OCI-LY1 (cell line): ENCODE measurements around the gene SSBP3.

ENCODE experiments used
- H2AFZ ChIP-seq: fragments of 200-600 bp; sonication (generic), shearing (Covaris generic); 2 replicates; pipeline ENCODE4 v1.6.0; 2014; ENCODE audit warnings: antibody characterized with exemption, mild to moderate bottlenecking, low read length
- H3F3A ChIP-seq: fragments of 200-600 bp; sonication (generic), shearing (Covaris generic); 2 replicates; pipeline ENCODE4 v1.6.0; 2014; ENCODE audit warnings: mild to moderate bottlenecking, antibody characterized with exemption, low read length, moderate library complexity; ENCODE audit not compliant: insufficient read depth
- H3K27ac ChIP-seq: fragments of 200-600 bp; sonication (generic); 2 replicates; pipeline ENCODE4 v1.5.1; 2014; ENCODE audit warnings: low read length, mixed run types, mild to moderate bottlenecking, low read depth; ENCODE audit not compliant: poor library complexity, severe bottlenecking
- H3K27me3 ChIP-seq: fragments of 200-600 bp; sonication (generic); 2 replicates; pipeline ENCODE4 v1.6.0; 2014; ENCODE audit warnings: antibody characterized with exemption, mild to moderate bottlenecking, low read length, moderate library complexity; ENCODE audit not compliant: insufficient read depth
- H3K36me3 ChIP-seq: fragments of 200-600 bp; sonication (generic); 2 replicates; pipeline ENCODE4 v1.6.1; 2014; ENCODE audit warnings: mild to moderate bottlenecking, antibody characterized with exemption, low read length, moderate library complexity, mixed read lengths; ENCODE audit not compliant: insufficient read depth
- H3K4me1 ChIP-seq: fragments of 200-600 bp; sonication (generic); 2 replicates; pipeline ENCODE4 v1.5.1; 2014; ENCODE audit warnings: mild to moderate bottlenecking, low read length, moderate library complexity; ENCODE audit not compliant: insufficient read depth, severe bottlenecking
- H3K4me2 ChIP-seq: fragments of 200-600 bp; sonication (generic), shearing (Covaris generic); 2 replicates; pipeline ENCODE4 v1.6.1; 2014; ENCODE audit warnings: low read length
- H3K4me3 ChIP-seq: fragments of 200-600 bp; sonication (generic); 2 replicates; pipeline ENCODE4 v1.5.1; 2014; ENCODE audit warnings: low read length, low read depth, mild to moderate bottlenecking, mixed read lengths; ENCODE audit not compliant: poor library complexity, severe bottlenecking
- H3K79me2 ChIP-seq: fragments of 200-600 bp; shearing (Covaris generic); 2 replicates; pipeline ENCODE4 v1.6.1; 2016; ENCODE audit warnings: mixed run types, low read length, mixed read lengths; ENCODE audit not compliant: insufficient read depth
- H3K9ac ChIP-seq: fragments of 200-600 bp; sonication (generic), shearing (Covaris generic); 2 replicates; pipeline ENCODE4 v1.6.1; 2014; ENCODE audit warnings: mild to moderate bottlenecking, low read length, mixed read lengths
- H3K9me2 ChIP-seq: fragments of 200-600 bp; sonication (generic), shearing (Covaris generic); 2 replicates; pipeline ENCODE4 v1.6.1; 2014; ENCODE audit warnings: low read depth, mild to moderate bottlenecking, low read length, mixed read lengths
- H3K9me3 ChIP-seq: fragments of 200-600 bp; shearing (Covaris generic); 2 replicates; pipeline ENCODE4 v1.6.1; 2014; ENCODE audit warnings: low read length, mixed read lengths
- H4K20me1 ChIP-seq: fragments of 200-600 bp; sonication (generic), shearing (Covaris generic); 2 replicates; pipeline ENCODE4 v1.6.0; 2016; ENCODE audit warnings: mild to moderate bottlenecking, low read length; ENCODE audit not compliant: insufficient read depth
- EZH2 ChIP-seq: fragments of 200-600 bp; sonication (generic), shearing (Covaris generic); IDR thresholded peaks from 2 replicates; pipeline ENCODE4 v1.8.0; 2017; ENCODE audit warnings: borderline replicate concordance, mixed run types, mild to moderate bottlenecking, antibody characterized with exemption, low read length, moderate library complexity, mixed read lengths
- TF ChIP-seq, protein P1 (sequence below): fragments of 200-600 bp; sonication (generic), shearing (Covaris generic); IDR thresholded peaks from 2 replicates; pipeline ENCODE4 v1.5.1; 2017; ENCODE audit warnings: mild to moderate bottlenecking, antibody characterized with exemption, low read length, moderate library complexity, mixed read lengths

SSBP3 gene

GRCh38 chr1:54378157-54378873 is 27.9 kb downstream of the SSBP3 start:
- H3K4me2 ChIP-seq = no peak overlapping the region; the same call in 1 of the 2 replicates
- no peaks in the 10 kb centered on the region for H3K9me3 ChIP-seq
- H3K9ac ChIP-seq = no peak overlapping the region
- no peaks in the 10 kb centered on the region for H3K79me2 ChIP-seq
- no peaks in the 10 kb centered on the region for H3K36me3 ChIP-seq
- no peak overlapping the region for H3K4me3 ChIP-seq
- peaks cover 29% of the 10 kb centered on the region for H3K4me1 ChIP-seq
- no peak for TF ChIP-seq EZH2
- TF ChIP-seq, protein P1, sequence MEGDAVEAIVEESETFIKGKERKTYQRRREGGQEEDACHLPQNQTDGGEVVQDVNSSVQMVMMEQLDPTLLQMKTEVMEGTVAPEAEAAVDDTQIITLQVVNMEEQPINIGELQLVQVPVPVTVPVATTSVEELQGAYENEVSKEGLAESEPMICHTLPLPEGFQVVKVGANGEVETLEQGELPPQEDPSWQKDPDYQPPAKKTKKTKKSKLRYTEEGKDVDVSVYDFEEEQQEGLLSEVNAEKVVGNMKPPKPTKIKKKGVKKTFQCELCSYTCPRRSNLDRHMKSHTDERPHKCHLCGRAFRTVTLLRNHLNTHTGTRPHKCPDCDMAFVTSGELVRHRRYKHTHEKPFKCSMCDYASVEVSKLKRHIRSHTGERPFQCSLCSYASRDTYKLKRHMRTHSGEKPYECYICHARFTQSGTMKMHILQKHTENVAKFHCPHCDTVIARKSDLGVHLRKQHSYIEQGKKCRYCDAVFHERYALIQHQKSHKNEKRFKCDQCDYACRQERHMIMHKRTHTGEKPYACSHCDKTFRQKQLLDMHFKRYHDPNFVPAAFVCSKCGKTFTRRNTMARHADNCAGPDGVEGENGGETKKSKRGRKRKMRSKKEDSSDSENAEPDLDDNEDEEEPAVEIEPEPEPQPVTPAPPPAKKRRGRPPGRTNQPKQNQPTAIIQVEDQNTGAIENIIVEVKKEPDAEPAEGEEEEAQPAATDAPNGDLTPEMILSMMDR = no peak
- H3K27me3 ChIP-seq = no peaks in the 10 kb centered on the region
- H3F3A ChIP-seq = no peaks in the 10 kb centered on the region
- no peak overlapping the region for H2AFZ ChIP-seq
- H3K27ac ChIP-seq = no peak overlapping the region
- H4K20me1 ChIP-seq = no peaks in the 10 kb centered on the region
- H3K9me2 ChIP-seq = no peaks in the 10 kb centered on the region

- Histone ChIP-seq H3K79me2 (no peaks in the 10 kb centered on the region), H3F3A (no peaks in the 10 kb centered on the region), H2AFZ (no peak overlapping the region), H3K9me3 (no peaks in the 10 kb centered on the region), H3K27me3 (no peaks in the 10 kb centered on the region), H4K20me1 (no peaks in the 10 kb centered on the region), H3K36me3 (no peaks in the 10 kb centered on the region), H3K4me2 (no peak overlapping the region), H3K4me1 (peaks cover 39% of the 10 kb centered on the region), H3K4me3 (no peak overlapping the region), H3K9ac (no peak overlapping the region), H3K27ac (no peak overlapping the region), H3K9me2 (no peaks in the 10 kb centered on the region)
- TF ChIP-seq, protein P1 = no peak
- TF ChIP-seq EZH2 = no peak
These were observed 29.0 kb downstream of the SSBP3 start for GRCh38 chr1:54377040-54377691.

GRCh38 chr1:54376430-54377039 is 29.7 kb downstream of the SSBP3 start:
- Histone ChIP-seq H3K9me2 (no peaks in the 10 kb centered on the region), H3K27ac (no peak overlapping the region), H3F3A (no peaks in the 10 kb centered on the region), H3K9me3 (no peaks in the 10 kb centered on the region), H4K20me1 (no peaks in the 10 kb centered on the region), H3K79me2 (no peaks in the 10 kb centered on the region), H3K4me2 (no peak overlapping the region), H3K4me1 (peaks cover 39% of the 10 kb centered on the region), H3K9ac (no peak overlapping the region), H2AFZ (no peak overlapping the region), H3K36me3 (no peaks in the 10 kb centered on the region), H3K27me3 (no peaks in the 10 kb centered on the region), H3K4me3 (no peak overlapping the region)
- no peak for TF ChIP-seq EZH2
- TF ChIP-seq, protein P1 = no peak
